Skeletal muscle satellite cell (primary cell): ENCODE results near the gene FAM81A.
"Not testable (repeated sequence)": the region's sequence is repeated elsewhere in the genome, so short reads cannot be mapped to it uniquely, and the experiment has no call there.

Experiments
- H3K27me3 ChIP-seq: 2 replicates; pipeline ENCODE4 v1.7.0; 2013; ENCODE audit warnings: low read length; ENCODE audit not compliant: control insufficient read depth, insufficient read depth
- H3K36me3 ChIP-seq: 2 replicates; pipeline ENCODE4 v1.7.0; 2013; ENCODE audit warnings: mild to moderate bottlenecking, control low read depth, low read length; ENCODE audit not compliant: insufficient read depth
- H3K4me1 ChIP-seq: 2 replicates; pipeline ENCODE4 v1.7.0; 2013; ENCODE audit warnings: low read length; ENCODE audit not compliant: control insufficient read depth, insufficient read depth
- H3K4me2 ChIP-seq: 2 replicates; pipeline ENCODE4 v1.7.0; 2013; ENCODE audit warnings: mild to moderate bottlenecking, low read length
- H3K4me3 ChIP-seq: 2 replicates; pipeline ENCODE4 v1.7.0; 2013; ENCODE audit warnings: low read length
- H3K9ac ChIP-seq: 2 replicates; pipeline ENCODE4 v1.7.0; 2013; ENCODE audit warnings: mild to moderate bottlenecking, low read depth, low read length, moderate library complexity
- H3K9me3 ChIP-seq: replicated peaks from 2 replicates; pipeline ENCODE4 v1.7.0; 2013; ENCODE audit warnings: mild to moderate bottlenecking, control low read depth, low read length

Gene FAM81A

GRCh38 chr15:59401824-59402569 is 36.0 kb upstream of the FAM81A start:
- no peak overlapping the region for H3K4me3 ChIP-seq
- no peaks in the 10 kb centered on the region for H3K36me3 ChIP-seq
- no peak overlapping the region for H3K9ac ChIP-seq
- H3K4me2 ChIP-seq: no peak overlapping the region
- no peaks in the 10 kb centered on the region for H3K9me3 ChIP-seq
- H3K4me1 ChIP-seq: no peaks in the 10 kb centered on the region
- H3K27me3 ChIP-seq: peaks cover 18% of the 10 kb centered on the region

GRCh38 chr15:59405079-59405478 is 32.9 kb upstream of the FAM81A start:
- peaks cover 12% of the 10 kb centered on the region for H3K27me3 ChIP-seq
- H3K4me3 ChIP-seq: no peak overlapping the region
- no peaks in the 10 kb centered on the region for H3K36me3 ChIP-seq
- no peak overlapping the region for H3K9ac ChIP-seq
- H3K9me3 ChIP-seq: no peaks in the 10 kb centered on the region
- no peaks in the 10 kb centered on the region for H3K4me1 ChIP-seq
- no peak overlapping the region for H3K4me2 ChIP-seq

GRCh38 chr15:59406446-59406845 is 31.5 kb upstream of the FAM81A start:
- H3K36me3 ChIP-seq: no peaks in the 10 kb centered on the region
- H3K4me2 ChIP-seq: no peak overlapping the region
- H3K4me3 ChIP-seq: no peak overlapping the region
- no peak overlapping the region for H3K9ac ChIP-seq
- no peaks in the 10 kb centered on the region for H3K4me1 ChIP-seq
- H3K9me3 ChIP-seq: no peaks in the 10 kb centered on the region
- H3K27me3 ChIP-seq: peaks cover 7% of the 10 kb centered on the region

GRCh38 chr15:59407946-59408345 is 30.0 kb upstream of the FAM81A start:
- Histone ChIP-seq H3K36me3 (no peaks in the 10 kb centered on the region), H3K9me3 (no peaks in the 10 kb centered on the region), H3K9ac (no peak overlapping the region), H3K4me3 (no peak overlapping the region), H3K4me1 (no peaks in the 10 kb centered on the region), H3K27me3 (peaks cover 7% of the 10 kb centered on the region), H3K4me2 (no peak overlapping the region)

GRCh38 chr15:59410391-59410896 is 27.5 kb upstream of the FAM81A start:
- Histone ChIP-seq H3K4me3 (no peak overlapping the region), H3K9me3 (no peaks in the 10 kb centered on the region), H3K36me3 (no peaks in the 10 kb centered on the region), H3K27me3 (peaks cover 12% of the 10 kb centered on the region), H3K9ac (no peak overlapping the region), H3K4me1 (no peaks in the 10 kb centered on the region), H3K4me2 (no peak overlapping the region)

GRCh38 chr15:59413577-59413976 is 24.4 kb upstream of the FAM81A start:
- Histone ChIP-seq H3K4me3 (no peak overlapping the region), H3K36me3 (no peaks in the 10 kb centered on the region), H3K9ac (no peak overlapping the region), H3K4me2 (no peak overlapping the region), H3K27me3 (peaks cover 20% of the 10 kb centered on the region), H3K4me1 (no peaks in the 10 kb centered on the region), H3K9me3 (no peaks in the 10 kb centered on the region)

- Histone ChIP-seq H3K4me2 (no peak overlapping the region), H3K27me3 (peaks cover 39% of the 10 kb centered on the region), H3K4me3 (no peak overlapping the region), H3K9ac (no peak overlapping the region), H3K36me3 (no peaks in the 10 kb centered on the region), H3K9me3 (no peaks in the 10 kb centered on the region), H3K4me1 (no peaks in the 10 kb centered on the region)
These were observed 21.2 kb upstream of the FAM81A start for GRCh38 chr15:59416816-59417215.

GRCh38 chr15:59419170-59419569 is 18.8 kb upstream of the FAM81A start:
- Histone ChIP-seq H3K9me3 (no peaks in the 10 kb centered on the region), H3K9ac (no peak overlapping the region), H3K27me3 (peaks cover 43% of the 10 kb centered on the region), H3K4me1 (no peaks in the 10 kb centered on the region), H3K36me3 (no peaks in the 10 kb centered on the region), H3K4me3 (no peak overlapping the region), H3K4me2 (no peak overlapping the region)

- H3K4me1 ChIP-seq: no peaks in the 10 kb centered on the region
- H3K9me3 ChIP-seq: no peaks in the 10 kb centered on the region
- no peak overlapping the region for H3K9ac ChIP-seq
- no peak overlapping the region for H3K4me3 ChIP-seq
- H3K4me2 ChIP-seq: no peak overlapping the region
- peaks cover 46% of the 10 kb centered on the region for H3K27me3 ChIP-seq
- no peaks in the 10 kb centered on the region for H3K36me3 ChIP-seq
These were observed 17.9 kb upstream of the FAM81A start for GRCh38 chr15:59420108-59420507.

GRCh38 chr15:59420986-59421618 is 16.9 kb upstream of the FAM81A start:
- Histone ChIP-seq H3K27me3 (peaks cover 45% of the 10 kb centered on the region), H3K4me2 (no peak overlapping the region), H3K4me1 (no peaks in the 10 kb centered on the region), H3K9me3 (no peaks in the 10 kb centered on the region), H3K36me3 (no peaks in the 10 kb centered on the region), H3K4me3 (no peak overlapping the region), H3K9ac (no peak overlapping the region)

GRCh38 chr15:59424616-59425015 is 13.4 kb upstream of the FAM81A start:
- Histone ChIP-seq H3K36me3 (no peaks in the 10 kb centered on the region), H3K9ac (no peak overlapping the region), H3K4me1 (no peaks in the 10 kb centered on the region), H3K4me2 (no peak overlapping the region), H3K27me3 (peaks cover 26% of the 10 kb centered on the region), H3K9me3 (peaks cover 4% of the 10 kb centered on the region), H3K4me3 (no peak overlapping the region)

GRCh38 chr15:59428898-59429297 is 9.1 kb upstream of the FAM81A start:
- not testable (repeated sequence) for H3K4me3 ChIP-seq, H3K9ac ChIP-seq, H3K4me1 ChIP-seq, H3K4me2 ChIP-seq, H3K9me3 ChIP-seq, H3K36me3 ChIP-seq
- peaks cover 18% of the 10 kb centered on the region for H3K27me3 ChIP-seq
